NCI-H2107 treated with DMSO at 0.1 percent for 48 hours (cell line): Measurements from ENCODE around the gene MACROH2A1.

Source experiments
- DNase-seq: peaks from one replicate; lab custom pipeline; 2025; ENCODE audit not compliant: unreplicated experiment; lab: John Stamatoyannopoulos, UW

MACROH2A1 gene

DNA sequence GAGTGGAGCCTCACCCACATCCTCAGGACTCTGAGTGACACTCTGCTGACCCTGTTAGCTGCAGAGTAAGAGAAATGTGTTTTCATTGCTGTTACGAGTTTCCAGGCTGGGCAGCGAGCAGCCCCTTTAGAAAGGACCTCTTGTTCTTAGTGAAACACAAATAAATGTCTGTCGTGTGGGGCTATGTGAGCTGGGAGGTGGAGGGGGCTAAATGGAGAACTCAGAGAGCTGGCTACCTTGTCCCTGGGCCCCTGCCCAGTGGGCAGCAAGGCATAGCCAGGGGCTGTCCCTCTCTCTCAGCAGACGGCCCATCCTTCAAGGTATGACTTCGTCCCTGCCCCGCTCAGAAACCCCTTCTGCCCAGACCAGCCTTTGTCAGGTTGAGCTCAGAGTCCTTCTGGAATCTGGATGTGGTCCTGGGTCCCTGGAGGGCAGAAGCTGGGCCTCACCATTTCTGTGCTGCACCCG, 38.0 kb upstream of the MACROH2A1 start:
- no peak for DNase-seq

DNA sequence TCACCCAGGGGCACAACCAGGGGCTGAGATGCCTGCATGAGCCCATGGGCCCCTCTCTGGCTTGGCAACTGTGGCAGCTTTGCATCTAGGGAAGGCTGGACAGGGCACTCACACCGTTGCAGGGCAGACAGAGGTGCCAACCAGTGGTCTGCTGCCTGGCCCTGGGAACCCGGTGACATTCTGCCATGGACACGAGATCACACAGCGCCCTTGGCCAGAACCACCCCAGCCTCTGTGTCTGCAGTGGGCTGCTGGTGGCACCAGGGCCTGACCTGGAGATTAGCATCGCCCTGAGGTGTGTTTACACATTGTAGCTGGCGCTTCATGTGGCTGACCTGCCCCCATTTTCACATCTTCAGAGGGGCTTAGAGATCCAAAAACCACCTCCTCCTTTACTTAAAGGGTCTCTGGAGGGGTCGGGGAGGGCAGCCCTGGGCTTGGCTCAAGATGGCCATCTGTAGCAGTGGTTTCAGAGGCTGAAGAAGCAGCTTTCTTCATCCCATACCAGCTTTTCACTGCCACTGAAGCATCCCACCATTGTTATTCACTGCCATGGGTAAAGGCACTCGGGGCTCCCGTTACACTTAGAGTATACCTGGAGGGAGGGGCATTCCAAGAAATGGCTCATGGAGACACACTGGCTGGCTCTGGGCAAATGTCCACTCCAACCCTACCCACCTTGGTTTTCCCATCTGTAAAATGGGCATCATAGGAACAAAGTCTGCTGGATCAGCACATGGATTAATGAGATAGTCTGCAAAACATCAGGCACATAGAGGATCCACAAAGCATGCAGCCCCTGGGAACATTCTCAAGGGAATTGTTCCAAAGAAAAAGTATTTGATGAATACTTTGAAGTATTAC, 36.7 kb upstream of the MACROH2A1 start:
- no peak for DNase-seq

DNA sequence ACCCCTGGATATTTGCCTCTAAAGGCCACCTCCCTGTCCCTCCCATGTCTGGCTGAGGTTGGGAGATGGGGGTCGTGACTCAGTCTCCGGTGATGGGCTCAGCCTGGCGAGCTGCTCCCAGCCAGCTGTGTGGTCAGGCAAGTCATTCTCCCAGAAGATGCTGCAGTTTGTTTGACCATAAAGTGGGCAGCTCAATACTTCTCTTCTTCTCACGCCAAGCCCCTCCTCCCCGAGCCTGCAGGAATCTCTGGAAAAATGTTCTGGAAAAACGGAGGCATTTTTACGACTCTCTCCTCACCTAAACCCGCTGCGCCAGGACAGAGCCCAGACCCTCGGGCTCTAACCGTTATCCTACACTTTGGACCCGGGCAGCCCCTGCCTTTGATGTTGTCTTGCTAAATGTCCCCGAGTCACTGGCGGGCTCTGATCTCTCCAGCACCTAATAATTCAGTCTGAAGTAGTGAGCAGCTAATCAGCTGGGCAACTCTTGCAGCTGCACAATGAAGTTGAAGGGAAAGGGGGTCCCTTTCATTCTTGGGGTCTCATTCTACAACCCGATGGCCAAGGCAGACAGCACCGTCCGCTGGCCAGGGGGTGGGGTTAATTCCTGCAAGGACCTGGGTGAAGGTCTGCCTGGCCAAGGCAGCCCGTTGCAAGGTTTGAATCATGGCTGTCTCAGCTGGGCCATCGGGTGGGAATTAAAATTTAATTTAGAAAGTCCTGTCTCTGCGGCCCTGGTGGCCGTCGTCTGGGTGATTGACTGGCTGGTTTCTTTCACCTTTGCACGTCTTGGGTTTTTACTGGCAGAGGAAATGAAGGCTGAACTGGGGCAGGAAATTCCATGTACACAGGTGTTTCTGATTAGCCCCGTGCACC, 35.8 kb upstream of the MACROH2A1 start:
- no peak for DNase-seq

DNA sequence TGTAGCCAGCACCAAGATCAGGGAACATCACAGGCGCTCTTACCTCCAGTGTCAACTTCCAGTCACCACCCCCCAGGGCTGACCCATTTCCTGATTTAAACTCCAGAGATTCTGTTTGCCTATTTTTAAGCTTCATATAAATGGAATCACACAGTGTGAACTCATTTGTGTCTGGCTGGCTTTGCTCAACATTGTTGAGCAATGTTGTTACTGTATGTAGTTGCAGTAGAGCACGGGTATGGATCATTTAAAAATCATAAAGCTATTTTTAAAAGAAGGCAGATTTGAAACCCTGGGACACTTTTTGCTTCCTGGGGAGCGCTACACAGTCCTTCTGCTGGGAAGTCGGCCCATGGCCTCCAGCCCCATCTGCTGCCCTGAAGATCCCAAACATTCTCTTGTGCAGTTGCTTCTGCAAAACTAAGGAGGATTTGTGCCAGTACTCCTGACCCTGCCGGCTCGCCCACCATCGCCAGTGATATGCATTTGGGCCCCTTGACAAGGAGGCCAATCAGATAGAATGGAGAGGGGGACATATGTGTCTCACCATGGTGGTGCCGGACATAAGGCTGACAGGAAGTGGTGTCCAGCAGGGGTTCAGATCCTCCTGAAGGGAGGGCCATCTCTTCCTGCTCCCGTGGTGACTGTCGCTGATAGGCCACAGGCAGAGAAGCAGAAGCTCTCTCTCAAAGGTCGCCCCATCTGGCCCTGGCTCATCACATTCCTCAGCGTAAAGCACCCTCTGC, 34.8 kb upstream of the MACROH2A1 start:
- DNase-seq = no peak

DNA sequence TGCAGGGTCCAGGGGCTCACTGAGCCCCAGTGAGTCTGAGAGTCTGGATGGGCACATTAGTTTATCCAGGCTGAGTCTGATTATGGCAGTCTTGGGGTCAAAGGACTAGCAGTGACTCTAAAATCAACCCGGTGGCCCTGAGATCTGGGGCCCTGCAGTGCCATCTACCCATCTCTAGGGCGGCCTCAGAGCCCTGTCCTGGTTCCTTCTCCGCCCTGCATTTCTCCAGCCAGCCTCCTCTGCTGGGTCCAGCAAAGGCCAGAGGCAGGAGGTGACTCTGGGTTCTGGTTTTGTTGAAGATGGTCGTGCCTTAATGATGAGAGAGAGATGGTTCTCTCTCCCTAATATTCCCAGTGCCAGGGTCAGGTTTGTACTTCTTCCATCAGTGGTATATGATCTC, 33.1 kb upstream of the MACROH2A1 start:
- no peak for DNase-seq

DNA sequence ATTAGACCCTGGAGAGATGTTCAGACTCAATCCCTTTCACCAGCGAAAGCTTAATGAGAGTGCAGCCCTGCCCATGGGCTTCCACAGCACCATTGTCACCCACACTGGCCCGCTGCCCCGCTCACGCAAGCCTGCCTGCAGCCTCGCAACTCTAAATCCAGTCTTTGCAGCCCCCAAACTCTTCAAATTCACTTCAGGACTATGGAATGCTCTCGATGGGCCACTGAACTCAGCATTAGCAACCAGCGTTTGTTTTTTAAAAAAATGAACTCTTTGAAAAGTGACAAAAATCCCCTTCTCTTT, 31.1 kb upstream of the MACROH2A1 start:
- no peak for DNase-seq

DNA sequence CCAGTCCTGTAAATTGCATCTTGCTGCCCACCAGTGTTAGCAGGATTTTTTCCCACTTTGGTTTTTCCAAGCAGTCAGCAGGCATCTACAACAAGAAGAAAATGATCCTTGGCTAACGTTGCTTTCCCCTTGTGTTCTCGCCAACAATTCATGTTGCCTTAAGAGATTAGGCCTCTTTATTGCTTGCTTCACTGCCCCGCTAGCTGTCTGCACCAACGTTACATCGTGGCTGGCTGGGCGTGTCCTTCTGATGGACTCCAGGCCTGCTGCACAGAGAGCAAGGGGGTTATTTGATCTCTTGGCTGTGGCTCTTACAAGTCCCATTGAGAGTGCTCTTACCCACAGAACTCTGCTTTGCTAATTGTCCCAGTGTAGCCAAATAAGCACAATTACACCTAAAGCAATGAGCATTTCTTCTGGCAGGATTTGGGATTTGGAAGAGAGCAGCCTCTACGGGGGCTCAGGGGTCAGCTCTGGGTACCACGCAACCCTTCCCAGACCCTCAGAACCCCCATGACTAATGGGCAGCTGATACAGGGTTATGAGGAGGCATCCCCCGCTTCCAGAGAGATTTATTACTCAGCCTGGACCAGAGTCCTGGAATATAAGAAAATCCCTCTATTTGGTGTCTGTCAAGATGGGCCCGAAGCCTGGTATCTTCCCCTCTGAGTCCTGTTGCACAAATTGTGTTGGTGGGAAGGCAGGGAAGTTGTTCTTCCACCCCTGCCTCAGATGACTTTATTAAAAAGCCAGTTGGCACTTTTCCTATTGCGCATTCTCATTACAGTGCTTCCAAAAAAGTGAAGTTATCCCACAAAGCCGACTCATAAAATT, 30.5 kb upstream of the MACROH2A1 start:
- DNase-seq = peak; percentile 73

DNA sequence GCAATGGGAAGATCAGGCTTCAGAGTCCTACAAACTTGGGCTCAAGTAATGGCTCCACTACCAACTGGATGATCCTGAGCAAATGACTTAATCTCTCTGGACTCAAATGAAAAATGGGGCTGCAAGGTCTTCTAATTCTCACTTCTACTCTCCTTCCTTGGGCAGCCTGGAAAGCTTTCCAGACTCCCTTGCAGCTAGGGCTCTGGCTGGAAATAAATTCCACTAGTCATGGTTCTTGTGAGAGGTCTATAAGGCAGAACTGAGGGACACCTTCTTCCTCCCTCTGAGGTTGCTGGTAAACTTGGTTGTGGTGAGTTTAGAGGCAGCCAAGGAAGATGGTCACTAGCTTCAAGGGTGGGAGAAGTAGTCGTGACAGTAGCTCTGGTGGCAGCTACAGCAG, 29.6 kb upstream of the MACROH2A1 start:
- no peak for DNase-seq

DNA sequence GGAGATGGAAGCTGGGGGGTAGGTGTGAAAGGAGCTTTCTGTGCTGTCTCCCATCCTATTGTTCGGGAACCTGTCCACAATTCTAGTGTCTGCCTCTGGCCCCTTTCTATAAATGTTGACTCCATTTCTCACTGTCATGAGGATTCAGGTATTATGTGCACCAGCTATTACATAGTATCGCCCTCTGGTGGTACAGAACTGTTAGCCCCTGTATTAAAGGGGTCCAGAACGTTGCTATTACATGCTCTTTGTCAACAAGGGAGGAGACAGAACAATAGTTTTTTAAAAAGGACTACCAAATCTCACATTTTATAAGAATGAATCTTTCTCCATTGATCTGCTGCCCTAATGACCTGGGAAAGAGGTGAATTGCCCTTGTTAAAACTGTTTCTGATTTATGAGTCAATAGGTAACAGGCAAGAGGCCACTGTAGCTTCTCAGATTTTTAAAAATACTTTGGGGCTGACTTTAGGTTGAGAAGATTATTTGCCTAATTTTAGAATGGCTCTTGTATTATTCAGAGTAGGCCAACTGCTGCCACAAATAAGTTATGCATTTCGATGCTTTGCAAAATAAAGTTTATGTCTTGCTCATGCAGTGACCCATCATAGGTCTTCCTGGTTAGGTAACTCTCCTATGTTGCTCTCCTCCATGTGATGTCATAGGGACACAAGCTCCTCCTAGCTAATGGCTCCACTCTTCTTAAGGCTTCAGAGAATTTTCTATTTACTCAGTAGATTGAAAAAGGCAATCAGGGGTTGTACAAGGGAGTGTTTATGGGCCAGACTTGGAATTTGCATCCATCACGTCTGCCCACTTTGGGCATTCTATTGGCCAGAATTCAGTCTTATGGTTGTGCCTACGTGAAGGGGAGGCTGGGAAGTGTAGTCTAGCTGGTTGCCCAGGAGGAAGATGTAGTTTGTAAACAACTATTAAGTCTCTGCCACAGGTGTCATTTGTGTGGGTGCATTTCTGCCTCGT, 27.4 kb upstream of the MACROH2A1 start:
- DNase-seq = peak; percentile 57

DNA sequence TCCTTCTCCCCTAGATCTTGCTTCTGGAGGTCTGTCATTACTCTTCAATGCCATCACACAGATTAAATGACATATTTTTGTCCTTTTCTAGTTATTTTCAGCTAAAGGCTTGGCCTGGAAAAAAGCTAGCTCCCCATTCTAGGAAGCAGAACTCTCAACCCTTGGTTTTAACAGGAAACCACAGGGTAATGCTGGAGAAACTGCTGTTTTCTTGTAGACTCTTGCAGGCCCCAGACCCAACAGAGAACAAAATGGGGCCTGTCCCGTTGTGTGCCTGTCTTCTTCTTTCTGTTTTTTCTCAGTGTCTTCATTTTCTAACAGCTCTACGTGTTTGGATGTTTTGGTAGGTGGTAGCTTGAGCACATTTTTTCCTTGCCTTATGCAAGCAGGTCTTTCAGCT, 26.6 kb upstream of the MACROH2A1 start:
- no peak for DNase-seq

DNA sequence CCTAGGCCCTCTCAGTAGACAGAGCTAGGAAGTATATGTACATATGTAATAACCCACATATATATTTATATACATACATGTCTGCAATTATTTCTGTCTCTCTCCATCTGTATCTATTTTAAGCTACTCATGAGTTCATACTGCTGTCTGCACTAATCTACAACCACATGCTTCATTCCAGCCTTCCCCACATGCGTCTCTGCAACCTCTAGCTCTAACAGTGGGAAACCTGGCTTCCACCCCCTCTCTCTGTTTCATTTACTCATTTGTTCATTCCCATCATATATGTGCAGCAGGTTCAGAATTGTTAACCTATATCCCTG, 24.8 kb upstream of the MACROH2A1 start:
- no peak for DNase-seq

DNA sequence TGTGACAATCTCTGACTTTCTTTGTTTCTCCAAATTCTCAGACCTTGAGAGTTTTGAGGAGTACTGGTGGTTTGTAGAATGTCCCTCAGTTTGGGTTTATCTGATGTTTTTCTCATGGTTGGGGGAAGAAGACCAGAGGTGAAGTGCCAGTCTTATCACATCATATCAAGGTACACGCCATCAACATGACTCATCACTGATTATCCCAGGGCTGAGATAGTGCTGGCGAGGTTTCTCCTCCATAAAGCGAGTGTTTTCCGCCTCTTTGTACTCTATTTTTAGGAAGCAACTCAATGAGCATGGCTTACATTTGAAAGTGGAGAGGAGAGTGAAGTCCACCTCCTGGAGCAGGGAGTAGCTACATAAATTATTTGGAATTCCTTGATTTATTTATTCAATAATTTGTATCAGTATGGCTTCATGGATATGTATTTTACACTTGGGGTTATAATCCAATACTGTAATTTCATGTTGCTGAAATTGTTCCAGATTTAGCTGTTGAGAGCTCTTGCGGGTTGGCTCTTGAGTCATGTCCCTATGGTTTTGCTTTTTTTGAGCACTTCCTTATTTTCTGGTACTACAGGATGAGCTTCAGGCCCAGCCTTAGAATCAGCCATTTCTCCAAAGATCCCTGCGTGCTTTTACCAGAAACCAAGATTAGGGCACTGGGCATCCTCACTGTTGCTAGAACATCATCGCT, 24.3 kb upstream of the MACROH2A1 start:
- no peak for DNase-seq

DNA sequence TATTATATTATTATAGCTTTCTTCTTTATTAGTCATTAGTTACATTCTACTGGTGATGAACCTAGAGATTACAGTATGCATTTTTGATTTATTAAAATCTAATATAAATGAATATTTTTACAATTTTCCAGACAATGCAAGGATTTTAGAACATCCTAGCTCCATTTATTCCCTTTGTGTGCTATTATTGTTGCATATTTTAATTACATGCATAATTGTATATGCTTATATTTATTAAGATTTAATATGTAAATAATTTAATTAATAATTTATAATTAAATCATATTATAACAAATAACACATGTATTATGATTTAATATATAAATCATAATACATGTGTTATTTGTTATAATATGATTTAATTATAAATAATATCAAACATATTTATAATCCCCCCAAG, 23.4 kb upstream of the MACROH2A1 start:
- no peak for DNase-seq

DNA sequence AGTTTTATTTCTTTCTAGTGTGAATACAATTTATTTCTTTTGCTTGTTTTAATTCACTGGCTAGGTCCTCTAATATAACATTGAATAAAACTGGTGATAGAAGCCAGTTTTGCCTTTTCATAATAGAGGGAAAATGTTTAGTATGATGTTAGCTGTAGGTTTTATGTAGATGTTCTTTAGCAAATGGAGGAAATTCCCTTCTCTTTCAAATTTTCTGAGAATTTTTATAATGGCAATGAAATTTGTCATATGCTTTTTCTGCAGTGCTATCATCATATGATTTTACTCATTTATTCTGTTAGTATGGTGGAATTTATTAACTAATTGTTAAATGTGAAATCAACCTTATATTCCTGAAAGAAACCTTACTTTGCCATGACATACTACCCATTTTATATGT, 18.1 kb upstream of the MACROH2A1 start:
- no peak for DNase-seq

DNA sequence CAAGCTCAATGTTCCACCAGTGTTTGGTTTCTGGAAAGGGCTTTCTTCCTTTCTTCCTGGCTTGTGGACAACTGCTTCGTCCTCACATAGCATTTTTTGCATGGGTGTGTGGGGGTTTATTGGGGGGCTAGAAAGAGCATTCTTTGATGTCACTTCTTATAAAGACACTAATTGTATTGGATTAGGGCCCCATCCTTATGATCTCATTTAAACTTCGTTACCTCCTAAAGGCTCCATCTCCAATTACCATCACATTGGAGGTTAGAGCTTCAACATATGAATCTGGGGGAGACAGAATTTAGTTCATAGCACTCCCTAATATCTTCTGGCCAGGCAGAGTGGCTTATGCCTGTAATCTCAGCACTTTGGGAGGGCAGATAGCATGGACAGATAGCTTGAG, 6.1 kb upstream of the MACROH2A1 start:
- no peak for DNase-seq

DNA sequence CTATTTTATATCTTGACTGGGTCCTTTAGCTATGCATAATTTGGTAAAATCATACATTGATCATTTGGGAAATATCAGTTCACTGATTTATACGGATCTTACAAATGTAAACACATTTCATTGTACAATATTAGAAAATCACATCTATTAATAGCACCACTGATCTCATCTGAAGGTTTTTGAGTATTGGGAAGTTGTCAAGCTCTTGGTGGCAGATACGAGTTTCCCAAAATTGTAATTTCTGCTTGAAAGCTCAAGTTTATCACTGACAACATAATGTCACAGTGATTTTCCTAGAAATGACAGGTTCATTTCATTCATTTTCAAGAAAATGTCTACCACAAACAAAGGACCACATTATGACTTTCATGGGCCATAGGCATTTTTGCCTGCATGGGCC, 3.0 kb upstream of the MACROH2A1 start:
- no peak for DNase-seq

DNA sequence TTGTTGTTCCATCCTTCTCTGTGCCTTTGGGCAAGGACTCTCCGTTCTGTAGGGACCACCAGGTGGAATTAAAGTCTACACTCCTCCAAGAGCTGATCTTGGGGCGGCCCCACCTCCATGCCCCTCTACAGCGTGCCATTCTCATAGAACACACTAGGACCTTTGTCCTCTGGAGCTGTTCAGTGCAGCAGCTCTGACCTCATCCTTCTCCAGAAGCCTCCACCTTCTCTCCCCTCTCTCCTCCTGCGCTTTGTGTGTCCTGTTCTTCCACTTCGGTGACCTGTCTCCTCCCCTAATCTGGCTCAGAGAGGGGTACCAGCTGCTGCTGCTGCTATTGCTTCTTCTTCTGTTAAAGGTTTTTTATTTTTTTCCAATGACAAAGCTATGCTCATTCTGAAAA, 1.8 kb upstream of the MACROH2A1 start:
- DNase-seq = no peak

DNA sequence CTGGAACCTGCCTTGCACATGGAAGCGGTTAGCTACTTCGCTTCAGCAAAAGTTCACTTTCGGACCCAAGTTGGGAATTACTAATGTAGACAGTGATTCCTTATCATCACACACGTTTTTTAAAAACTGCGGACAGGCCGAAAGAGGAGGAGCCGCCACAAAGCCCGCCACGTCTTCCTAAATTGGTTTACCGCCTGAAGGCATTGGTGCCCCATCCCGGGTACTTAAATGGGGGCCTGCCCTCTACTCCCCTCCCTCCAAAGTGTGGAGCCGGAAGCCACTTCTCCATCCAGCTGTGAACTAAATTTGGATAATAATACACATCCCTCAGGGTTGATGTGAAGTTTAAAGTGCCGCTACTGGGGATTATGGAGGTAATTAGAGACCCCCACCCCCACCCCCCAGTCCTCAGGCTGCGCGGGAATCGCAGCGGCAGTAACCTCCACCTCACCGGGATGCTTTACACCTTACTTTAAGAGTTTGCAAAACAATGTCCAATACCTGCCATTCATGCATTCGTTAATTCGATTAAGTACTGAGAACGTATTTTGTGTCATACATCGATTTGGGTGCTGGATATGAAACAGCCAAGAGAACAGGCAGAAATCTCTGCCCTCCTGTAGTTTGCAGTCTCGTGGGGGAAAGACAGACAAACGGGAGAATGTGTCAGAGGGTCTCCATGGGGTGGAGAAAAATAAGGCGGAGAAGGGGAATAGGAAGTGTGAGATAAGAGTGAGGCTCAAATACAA, 937 bp upstream of the MACROH2A1 start:
- no peak for DNase-seq
